Stimulated activated memory B cell treated with anti-CD40 and anti-IgM and Interleukin-4, amounts not matched to agents 10 μg/mL and 1 μg/mL and 100 μg/mL, for 72 hours (primary cell): ENCODE data around the gene ATP8B1.
"Not testable (repeated sequence)": the region's sequence is repeated elsewhere in the genome, so short reads cannot be mapped to it uniquely, and the experiment has no call there.

Experiments
- ATAC-seq: fragments of 150-1000 bp; cut with Tn5 transposase; 2 replicates; pipeline ENCODE4 v1.10.0; 2021
- H3K27ac Mint-ChIP-seq: one replicate; pipeline ENCODE4 v1.8.0; 2022; ENCODE audit warnings: mild to moderate bottlenecking, mixed read lengths
- H3K27me3 Mint-ChIP-seq: one replicate; pipeline ENCODE4 v1.8.0; 2022; ENCODE audit warnings: mixed read lengths
- H3K36me3 Mint-ChIP-seq: one replicate; pipeline ENCODE4 v1.8.0; 2022; ENCODE audit warnings: mixed read lengths
- H3K4me1 Mint-ChIP-seq: one replicate; pipeline ENCODE4 v1.8.0; 2022; ENCODE audit warnings: mixed read lengths
- H3K4me3 Mint-ChIP-seq: one replicate; pipeline ENCODE4 v1.8.0; 2022; ENCODE audit warnings: mild to moderate bottlenecking, moderate library complexity, mixed read lengths
- H3K9me3 Mint-ChIP-seq: one replicate; pipeline ENCODE4 v1.8.0; 2022; ENCODE audit warnings: mixed read lengths

The ATP8B1 gene

GRCh38 chr18:57744211-57744694 is 58.9 kb downstream of the ATP8B1 start:
- peaks cover 28% of the 10 kb centered on the region for H3K4me1 Mint-ChIP-seq
- no peaks in the 10 kb centered on the region for H3K27me3 Mint-ChIP-seq
- ATAC-seq: no peak
- no peaks in the 10 kb centered on the region for H3K9me3 Mint-ChIP-seq
- H3K27ac Mint-ChIP-seq: no peak overlapping the region
- peaks cover 9% of the 10 kb centered on the region for H3K36me3 Mint-ChIP-seq
- no peak overlapping the region for H3K4me3 Mint-ChIP-seq

- peaks cover 19% of the 10 kb centered on the region for H3K36me3 Mint-ChIP-seq
- no peak overlapping the region for H3K4me3 Mint-ChIP-seq
- H3K9me3 Mint-ChIP-seq: no peaks in the 10 kb centered on the region
- H3K4me1 Mint-ChIP-seq: peaks cover 19% of the 10 kb centered on the region
- no peaks in the 10 kb centered on the region for H3K27me3 Mint-ChIP-seq
- ATAC-seq: no peak
- peak overlapping the region; percentile 38 for H3K27ac Mint-ChIP-seq
Measured at GRCh38 chr18:57743008-57743407, 60.1 kb downstream of the ATP8B1 start.

- no peak overlapping the region for H3K4me3 Mint-ChIP-seq
- H3K9me3 Mint-ChIP-seq: no peaks in the 10 kb centered on the region
- H3K27me3 Mint-ChIP-seq: no peaks in the 10 kb centered on the region
- no peak for ATAC-seq
- peaks cover 28% of the 10 kb centered on the region for H3K36me3 Mint-ChIP-seq
- H3K4me1 Mint-ChIP-seq: peaks cover 19% of the 10 kb centered on the region
- no peak overlapping the region for H3K27ac Mint-ChIP-seq
Measured at GRCh38 chr18:57741273-57741672, 61.8 kb downstream of the ATP8B1 start.

GRCh38 chr18:57738078-57738477 is 65.0 kb downstream of the ATP8B1 start:
- peaks cover 2% of the 10 kb centered on the region for H3K9me3 Mint-ChIP-seq

GRCh38 chr18:57737400-57738060 is 65.6 kb downstream of the ATP8B1 start:
- no peak overlapping the region for H3K27ac Mint-ChIP-seq

More at GRCh38 chr18:57738078-57738477, 65.0 kb downstream of the ATP8B1 start:
- Mint-ChIP-seq H3K27ac (no peak overlapping the region), H3K36me3 (peaks cover 43% of the 10 kb centered on the region), H3K4me1 (peaks cover 12% of the 10 kb centered on the region), H3K4me3 (no peak overlapping the region), H3K27me3 (no peaks in the 10 kb centered on the region)
- ATAC-seq: no peak

GRCh38 chr18:57735042-57735441 is 68.1 kb downstream of the ATP8B1 start:
- Mint-ChIP-seq H3K36me3 (peaks cover 40% of the 10 kb centered on the region), H3K4me1 (peaks cover 20% of the 10 kb centered on the region)
- not testable (repeated sequence) for H3K27me3 Mint-ChIP-seq, H3K4me3 Mint-ChIP-seq, H3K27ac Mint-ChIP-seq, H3K9me3 Mint-ChIP-seq, ATAC-seq

More at GRCh38 chr18:57737400-57738060, 65.6 kb downstream of the ATP8B1 start:
- ATAC-seq: no peak
- Mint-ChIP-seq H3K36me3 (peaks cover 46% of the 10 kb centered on the region), H3K9me3 (peaks cover 2% of the 10 kb centered on the region), H3K4me1 (peaks cover 10% of the 10 kb centered on the region), H3K27me3 (no peaks in the 10 kb centered on the region), H3K4me3 (no peak overlapping the region)

GRCh38 chr18:57733861-57734260 is 69.3 kb downstream of the ATP8B1 start:
- peaks cover 31% of the 10 kb centered on the region for H3K4me1 Mint-ChIP-seq
- no peak overlapping the region for H3K27ac Mint-ChIP-seq
- H3K9me3 Mint-ChIP-seq: peaks cover 2% of the 10 kb centered on the region
- no peaks in the 10 kb centered on the region for H3K27me3 Mint-ChIP-seq
- peaks cover 35% of the 10 kb centered on the region for H3K36me3 Mint-ChIP-seq
- no peak overlapping the region for H3K4me3 Mint-ChIP-seq
- ATAC-seq: no peak

- peaks cover 15% of the 10 kb centered on the region for H3K36me3 Mint-ChIP-seq
- no peak overlapping the region for H3K4me3 Mint-ChIP-seq
- peaks cover 38% of the 10 kb centered on the region for H3K4me1 Mint-ChIP-seq
- H3K27me3 Mint-ChIP-seq: no peaks in the 10 kb centered on the region
- peak overlapping the region; percentile 43 for H3K27ac Mint-ChIP-seq
- H3K9me3 Mint-ChIP-seq: peaks cover 7% of the 10 kb centered on the region
- no peak for ATAC-seq
Measured at GRCh38 chr18:57730146-57730545, 73.0 kb downstream of the ATP8B1 start.

- H3K27ac Mint-ChIP-seq: peak overlapping the region; percentile 43
- H3K36me3 Mint-ChIP-seq: peaks cover 11% of the 10 kb centered on the region
- H3K9me3 Mint-ChIP-seq: peaks cover 6% of the 10 kb centered on the region
- no peak for ATAC-seq
- no peak overlapping the region for H3K4me3 Mint-ChIP-seq
- peaks cover 38% of the 10 kb centered on the region for H3K4me1 Mint-ChIP-seq
- no peaks in the 10 kb centered on the region for H3K27me3 Mint-ChIP-seq
Measured at GRCh38 chr18:57728941-57729511, 74.1 kb downstream of the ATP8B1 start.

- H3K27ac Mint-ChIP-seq: peak overlapping the region; percentile 36
- peaks cover 38% of the 10 kb centered on the region for H3K4me1 Mint-ChIP-seq
- peak overlapping the region; percentile 10 for H3K4me3 Mint-ChIP-seq
- H3K27me3 Mint-ChIP-seq: no peaks in the 10 kb centered on the region
- H3K36me3 Mint-ChIP-seq: peaks cover 10% of the 10 kb centered on the region
- peak; percentile 73 for ATAC-seq
- H3K9me3 Mint-ChIP-seq: peaks cover 6% of the 10 kb centered on the region
Measured at GRCh38 chr18:57727952-57728807, 74.9 kb downstream of the ATP8B1 start.

GRCh38 chr18:57719211-57719935 is 83.7 kb downstream of the ATP8B1 start:
- Mint-ChIP-seq H3K9me3 (peaks cover 17% of the 10 kb centered on the region), H3K36me3 (peaks cover 17% of the 10 kb centered on the region)
- not testable (repeated sequence) for H3K4me1 Mint-ChIP-seq, ATAC-seq, H3K27ac Mint-ChIP-seq, H3K27me3 Mint-ChIP-seq, H3K4me3 Mint-ChIP-seq

GRCh38 chr18:57716549-57716948 is 86.6 kb downstream of the ATP8B1 start:
- peaks cover 19% of the 10 kb centered on the region for H3K9me3 Mint-ChIP-seq
- peaks cover 22% of the 10 kb centered on the region for H3K36me3 Mint-ChIP-seq
- no peak overlapping the region for H3K4me3 Mint-ChIP-seq
- H3K4me1 Mint-ChIP-seq: peaks cover 9% of the 10 kb centered on the region
- H3K27me3 Mint-ChIP-seq: no peaks in the 10 kb centered on the region
- ATAC-seq: no peak
- H3K27ac Mint-ChIP-seq: no peak overlapping the region

GRCh38 chr18:57715671-57716070 is 87.4 kb downstream of the ATP8B1 start:
- peaks cover 28% of the 10 kb centered on the region for H3K36me3 Mint-ChIP-seq
- H3K4me1 Mint-ChIP-seq: peaks cover 10% of the 10 kb centered on the region
- no peak for ATAC-seq
- no peak overlapping the region for H3K4me3 Mint-ChIP-seq
- H3K27me3 Mint-ChIP-seq: no peaks in the 10 kb centered on the region
- no peak overlapping the region for H3K27ac Mint-ChIP-seq
- H3K9me3 Mint-ChIP-seq: peaks cover 19% of the 10 kb centered on the region

- peaks cover 16% of the 10 kb centered on the region for H3K4me1 Mint-ChIP-seq
- no peak overlapping the region for H3K27ac Mint-ChIP-seq
- no peak for ATAC-seq
- no peak overlapping the region for H3K4me3 Mint-ChIP-seq
- H3K36me3 Mint-ChIP-seq: peaks cover 34% of the 10 kb centered on the region
- H3K27me3 Mint-ChIP-seq: no peaks in the 10 kb centered on the region
- peaks cover 19% of the 10 kb centered on the region for H3K9me3 Mint-ChIP-seq
Measured at GRCh38 chr18:57715073-57715472, 88.0 kb downstream of the ATP8B1 start.

GRCh38 chr18:57710226-57710625 is 92.9 kb downstream of the ATP8B1 start:
- Mint-ChIP-seq H3K27me3 (no peaks in the 10 kb centered on the region), H3K36me3 (peaks cover 48% of the 10 kb centered on the region), H3K4me1 (peaks cover 23% of the 10 kb centered on the region), H3K4me3 (no peak overlapping the region), H3K9me3 (peaks cover 9% of the 10 kb centered on the region), H3K27ac (no peak overlapping the region)
- ATAC-seq: no peak
